Liver (tissue), 9 donors: ENCODE data around the gene DHX30. TPM values are rescaled to one million over a fixed set of nuclear protein-coding genes. Genes with fewer than 3 reads are reported as not detected.

ENCODE experiments used
- DNase-seq: peaks from one replicate; pipeline ENCODE4 v3.0.0-alpha.2; 2017; ENCODE audit warnings: low spot score
- H3K27ac ChIP-seq, 2 donors: one replicate each; pipeline ENCODE4 v1.7.0; 2013; ENCODE audit warnings: inconsistent platforms in 2 of 2, low read length in 2 of 2, control low read depth in 1 of 2, low read depth in 1 of 2, mild to moderate bottlenecking in 1 of 2
- H3K27me3 ChIP-seq, 4 donors: one replicate each; pipeline versions ENCODE4 v1.6.1 to v1.7.0; 2013; ENCODE audit warnings: low read length in 3 of 4, inconsistent platforms in 1 of 4, mild to moderate bottlenecking in 1 of 4, moderate library complexity in 1 of 4; ENCODE audit not compliant: control insufficient read depth in 4 of 4, insufficient read depth in 4 of 4
- H3K36me3 ChIP-seq, 4 donors: one replicate each; pipeline versions ENCODE4 v1.6.1 to v1.7.0; 2013; ENCODE audit warnings: low read length in 3 of 4, mild to moderate bottlenecking in 3 of 4, low read depth in 1 of 4, moderate library complexity in 1 of 4; ENCODE audit not compliant: control insufficient read depth in 4 of 4, insufficient read depth in 3 of 4
- H3K4me1 ChIP-seq, 4 donors: one replicate each; pipeline versions ENCODE4 v1.6.1 to v1.7.0; 2013; ENCODE audit warnings: low read length in 3 of 4, mild to moderate bottlenecking in 3 of 4, moderate library complexity in 1 of 4; ENCODE audit not compliant: control insufficient read depth in 4 of 4, insufficient read depth in 4 of 4
- H3K4me3 ChIP-seq, 3 donors: one replicate each; pipeline versions ENCODE4 v1.6.1 to v1.7.0; 2013; ENCODE audit warnings: low read length in 3 of 3, control low read depth in 1 of 3, low read depth in 1 of 3, mild to moderate bottlenecking in 1 of 3
- H3K9ac ChIP-seq, 2 donors: one replicate each; pipeline ENCODE4 v1.7.0; 2013; ENCODE audit warnings: low read length in 2 of 2, mild to moderate bottlenecking in 2 of 2, moderate library complexity in 2 of 2, control low read depth in 1 of 2, low read depth in 1 of 2
- H3K9me3 ChIP-seq, 4 donors: one replicate each; pipeline versions ENCODE4 v1.6.1 to v1.7.0; 2013; ENCODE audit warnings: low read length in 3 of 4; ENCODE audit not compliant: control insufficient read depth in 4 of 4
- EGR1 ChIP-seq, 2 donors: IDR thresholded peaks; 2 replicates each; pipeline ENCODE4 v1.6.1; 2016 to 2018; ENCODE audit warnings: antibody characterized with exemption in 2 of 2, low read depth in 2 of 2
- FOXA1 ChIP-seq: IDR thresholded peaks from 2 replicates; pipeline ENCODE4 v1.6.1; 2016; ENCODE audit warnings: antibody characterized with exemption
- FOXA2 ChIP-seq: IDR thresholded peaks from 2 replicates; pipeline ENCODE4 v1.6.1; 2016; ENCODE audit warnings: antibody characterized with exemption
- GABPA ChIP-seq, 2 donors: IDR thresholded peaks in 1 of 2; conservative IDR thresholded peaks in 1 of 2; 2 replicates each; pipeline ENCODE4 v1.6.1; 2016; ENCODE audit warnings: antibody characterized with exemption in 2 of 2, mild to moderate bottlenecking in 1 of 2, moderate library complexity in 1 of 2
- HNF4A ChIP-seq, 2 donors: conservative IDR thresholded peaks; 2 replicates each; pipeline ENCODE4 v1.6.1; 2016; ENCODE audit warnings: antibody characterized with exemption in 2 of 2, mild to moderate bottlenecking in 2 of 2
- HNF4G ChIP-seq: IDR thresholded peaks from 2 replicates; pipeline ENCODE4 v1.6.1; 2016; ENCODE audit warnings: antibody characterized with exemption
- JUND ChIP-seq, 2 donors: IDR thresholded peaks; 2 replicates each; pipeline ENCODE4 v1.6.1; 2016; ENCODE audit warnings: antibody characterized with exemption in 2 of 2
- NR2F2 ChIP-seq: IDR thresholded peaks from 2 replicates; pipeline ENCODE4 v1.6.1; 2016; ENCODE audit warnings: antibody characterized with exemption
- RAD21 ChIP-seq, 2 donors: IDR thresholded peaks; 2 replicates each; pipeline ENCODE4 v1.6.1; 2016; ENCODE audit warnings: antibody characterized with exemption in 2 of 2, mild to moderate bottlenecking in 2 of 2
- RXRA ChIP-seq, 2 donors: IDR thresholded peaks; 2 replicates each; pipeline ENCODE4 v1.6.1; 2017 to 2018; ENCODE audit warnings: antibody characterized with exemption in 2 of 2, mild to moderate bottlenecking in 1 of 2
- SP1 ChIP-seq: IDR thresholded peaks from 2 replicates; pipeline ENCODE4 v1.6.1; 2018; ENCODE audit warnings: antibody characterized with exemption, mild to moderate bottlenecking
- TAF1 ChIP-seq: conservative IDR thresholded peaks from 2 replicates; pipeline ENCODE4 v1.6.1; 2016; ENCODE audit warnings: antibody characterized with exemption, mild to moderate bottlenecking
- YY1 ChIP-seq: IDR thresholded peaks from 2 replicates; pipeline ENCODE4 v1.6.1; 2016; ENCODE audit warnings: antibody characterized with exemption, mild to moderate bottlenecking
- WGBS: extraction: QIAGEN DNeasy Blood & Tissue Kit; methylation state at CpG from one replicate; pipeline ENCODE4 v1.1.7; 2013; 5-methylcytosine and 5-hydroxymethylcytosine counted together
- polyA plus RNA-seq, 2 donors: library from polyadenylated mRNA; stranded (reverse) in 1 of 2; unstranded in 1 of 2; fragments of 200-250 nt in 1 of 2; fragments of >200 nt in 1 of 2; fragmentation: Nextera tagmentation in 1 of 2; extraction: Ambion mirVana in 1 of 2; gene quantifications; one replicate each; pipeline versions ENCODE4 v1.2.1 to v1.2.3, GENCODE V29; 2013 to 2015
- total RNA-seq, 2 donors: library from RNA; depleted of rRNA; stranded (reverse); fragments of >200 nt; gene quantifications; one replicate each; pipeline ENCODE4 v1.2.3, GENCODE V29; 2014
- TF ChIP-seq, protein P1 (sequence below): IDR thresholded peaks from 2 replicates; pipeline ENCODE4 v1.6.1; 2016; ENCODE audit warnings: antibody characterized with exemption, mild to moderate bottlenecking
- TF ChIP-seq, protein P2 (sequence below): IDR thresholded peaks from 2 replicates; pipeline ENCODE4 v1.6.1; 2016; ENCODE audit warnings: antibody characterized with exemption
- TF ChIP-seq, protein P3 (sequence below): IDR thresholded peaks from 2 replicates; pipeline ENCODE4 v1.6.1; 2016; ENCODE audit warnings: antibody characterized with exemption
- TF ChIP-seq, protein P4 (sequence below): IDR thresholded peaks from 2 replicates; pipeline ENCODE4 v1.6.1; 2016; ENCODE audit warnings: antibody characterized with exemption
- TF ChIP-seq, protein P5 (sequence below): fragments of 150-350 bp; IDR thresholded peaks from 2 replicates; pipeline ENCODE4 v1.5.1; 2017; ENCODE audit warnings: improper control_type of control experiment, low read depth, low read length; ENCODE audit not compliant: missing input control
- donor health status: healthy.
- donor health status: healthy.
- donor health status: healthy.
- donor health status: healthy.
- donor health status: healthy.

DHX30 gene
- total and polyA plus RNA-seq, 4 donors = 18.3 to 39.9 (median 26.3) TPM

DNA sequence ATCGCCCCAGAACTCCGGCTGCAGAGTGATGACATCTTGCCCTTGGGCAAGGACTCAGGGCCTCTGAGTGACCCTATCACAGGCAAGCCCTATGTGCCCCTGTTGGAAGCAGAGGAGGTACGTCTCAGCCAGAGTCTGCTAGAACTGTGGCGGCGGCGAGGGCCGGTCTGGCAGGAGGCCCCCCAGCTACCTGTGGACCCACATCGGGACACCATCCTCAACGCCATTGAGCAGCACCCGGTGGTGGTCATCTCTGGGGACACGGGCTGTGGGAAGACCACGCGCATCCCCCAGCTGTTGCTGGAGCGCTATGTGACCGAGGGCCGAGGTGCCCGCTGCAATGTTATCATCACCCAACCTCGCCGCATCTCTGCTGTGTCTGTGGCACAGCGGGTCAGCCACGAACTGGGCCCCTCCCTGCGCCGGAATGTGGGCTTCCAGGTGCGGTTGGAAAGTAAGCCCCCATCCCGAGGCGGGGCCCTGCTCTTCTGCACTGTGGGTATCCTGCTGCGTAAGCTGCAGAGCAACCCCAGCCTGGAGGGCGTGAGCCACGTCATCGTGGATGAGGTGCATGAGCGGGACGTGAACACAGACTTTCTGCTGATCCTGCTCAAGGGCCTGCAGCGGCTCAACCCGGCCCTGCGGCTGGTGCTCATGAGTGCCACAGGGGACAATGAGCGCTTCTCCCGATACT lies 43.4 kb downstream of the DHX30 start (continued):
- TF ChIP-seq, protein P1, sequence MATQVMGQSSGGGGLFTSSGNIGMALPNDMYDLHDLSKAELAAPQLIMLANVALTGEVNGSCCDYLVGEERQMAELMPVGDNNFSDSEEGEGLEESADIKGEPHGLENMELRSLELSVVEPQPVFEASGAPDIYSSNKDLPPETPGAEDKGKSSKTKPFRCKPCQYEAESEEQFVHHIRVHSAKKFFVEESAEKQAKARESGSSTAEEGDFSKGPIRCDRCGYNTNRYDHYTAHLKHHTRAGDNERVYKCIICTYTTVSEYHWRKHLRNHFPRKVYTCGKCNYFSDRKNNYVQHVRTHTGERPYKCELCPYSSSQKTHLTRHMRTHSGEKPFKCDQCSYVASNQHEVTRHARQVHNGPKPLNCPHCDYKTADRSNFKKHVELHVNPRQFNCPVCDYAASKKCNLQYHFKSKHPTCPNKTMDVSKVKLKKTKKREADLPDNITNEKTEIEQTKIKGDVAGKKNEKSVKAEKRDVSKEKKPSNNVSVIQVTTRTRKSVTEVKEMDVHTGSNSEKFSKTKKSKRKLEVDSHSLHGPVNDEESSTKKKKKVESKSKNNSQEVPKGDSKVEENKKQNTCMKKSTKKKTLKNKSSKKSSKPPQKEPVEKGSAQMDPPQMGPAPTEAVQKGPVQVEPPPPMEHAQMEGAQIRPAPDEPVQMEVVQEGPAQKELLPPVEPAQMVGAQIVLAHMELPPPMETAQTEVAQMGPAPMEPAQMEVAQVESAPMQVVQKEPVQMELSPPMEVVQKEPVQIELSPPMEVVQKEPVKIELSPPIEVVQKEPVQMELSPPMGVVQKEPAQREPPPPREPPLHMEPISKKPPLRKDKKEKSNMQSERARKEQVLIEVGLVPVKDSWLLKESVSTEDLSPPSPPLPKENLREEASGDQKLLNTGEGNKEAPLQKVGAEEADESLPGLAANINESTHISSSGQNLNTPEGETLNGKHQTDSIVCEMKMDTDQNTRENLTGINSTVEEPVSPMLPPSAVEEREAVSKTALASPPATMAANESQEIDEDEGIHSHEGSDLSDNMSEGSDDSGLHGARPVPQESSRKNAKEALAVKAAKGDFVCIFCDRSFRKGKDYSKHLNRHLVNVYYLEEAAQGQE = no peak

DNA sequence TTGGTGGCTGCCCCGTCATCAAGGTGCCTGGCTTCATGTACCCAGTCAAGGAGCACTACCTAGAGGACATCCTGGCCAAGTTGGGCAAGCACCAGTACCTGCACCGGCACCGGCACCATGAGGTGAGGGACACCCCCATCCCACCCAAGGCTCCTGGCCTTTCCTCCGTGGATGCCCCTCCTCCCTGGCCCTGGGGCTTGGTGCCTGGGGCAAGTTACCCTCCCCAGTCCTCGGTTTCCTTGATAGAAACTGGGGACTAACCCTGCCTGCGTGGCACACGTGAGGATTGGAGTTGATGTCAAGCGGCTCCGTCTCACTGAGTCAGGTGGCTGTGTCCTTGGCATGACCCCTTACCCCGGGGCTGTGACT lies 43.9 kb downstream of the DHX30 start:
- no peak for DNase-seq
- no peaks in the 10 kb centered on the region for H3K27me3 ChIP-seq
- 92% methylated on average over 10 of the region's 10 CpGs for WGBS

More for the DNA sequence above, 43.9 kb downstream of the DHX30 start:
- TF ChIP-seq HNF4A (conservative IDR thresholded peaks at IDR 0.05) (no peak), GABPA (IDR thresholded peaks at IDR 0.05 in 1 of 2, conservative IDR thresholded peaks at IDR 0.05 in 1 of 2) (no peak), RXRA (IDR thresholded peaks at IDR 0.05) (no peak), RAD21 (IDR thresholded peaks at IDR 0.05) (no peak), YY1 (no peak), HNF4G (no peak), FOXA2 (no peak), TAF1 (no peak), FOXA1 (no peak), EGR1 (IDR thresholded peaks at IDR 0.05; ENCODE audit: low read depth in 2 of 2) (no peak), NR2F2 (no peak), SP1 (no peak), JUND (IDR thresholded peaks at IDR 0.05) (no peak)
- TF ChIP-seq, protein P1 = no peak
- TF ChIP-seq, protein P2, sequence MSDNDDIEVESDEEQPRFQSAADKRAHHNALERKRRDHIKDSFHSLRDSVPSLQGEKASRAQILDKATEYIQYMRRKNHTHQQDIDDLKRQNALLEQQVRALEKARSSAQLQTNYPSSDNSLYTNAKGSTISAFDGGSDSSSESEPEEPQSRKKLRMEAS = no peak
- TF ChIP-seq, protein P3, sequence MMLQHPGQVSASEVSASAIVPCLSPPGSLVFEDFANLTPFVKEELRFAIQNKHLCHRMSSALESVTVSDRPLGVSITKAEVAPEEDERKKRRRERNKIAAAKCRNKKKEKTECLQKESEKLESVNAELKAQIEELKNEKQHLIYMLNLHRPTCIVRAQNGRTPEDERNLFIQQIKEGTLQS = no peak
- TF ChIP-seq, protein P4, sequence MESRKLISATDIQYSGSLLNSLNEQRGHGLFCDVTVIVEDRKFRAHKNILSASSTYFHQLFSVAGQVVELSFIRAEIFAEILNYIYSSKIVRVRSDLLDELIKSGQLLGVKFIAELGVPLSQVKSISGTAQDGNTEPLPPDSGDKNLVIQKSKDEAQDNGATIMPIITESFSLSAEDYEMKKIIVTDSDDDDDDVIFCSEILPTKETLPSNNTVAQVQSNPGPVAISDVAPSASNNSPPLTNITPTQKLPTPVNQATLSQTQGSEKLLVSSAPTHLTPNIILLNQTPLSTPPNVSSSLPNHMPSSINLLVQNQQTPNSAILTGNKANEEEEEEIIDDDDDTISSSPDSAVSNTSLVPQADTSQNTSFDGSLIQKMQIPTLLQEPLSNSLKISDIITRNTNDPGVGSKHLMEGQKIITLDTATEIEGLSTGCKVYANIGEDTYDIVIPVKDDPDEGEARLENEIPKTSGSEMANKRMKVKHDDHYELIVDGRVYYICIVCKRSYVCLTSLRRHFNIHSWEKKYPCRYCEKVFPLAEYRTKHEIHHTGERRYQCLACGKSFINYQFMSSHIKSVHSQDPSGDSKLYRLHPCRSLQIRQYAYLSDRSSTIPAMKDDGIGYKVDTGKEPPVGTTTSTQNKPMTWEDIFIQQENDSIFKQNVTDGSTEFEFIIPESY = no peak
- TF ChIP-seq, protein P5, sequence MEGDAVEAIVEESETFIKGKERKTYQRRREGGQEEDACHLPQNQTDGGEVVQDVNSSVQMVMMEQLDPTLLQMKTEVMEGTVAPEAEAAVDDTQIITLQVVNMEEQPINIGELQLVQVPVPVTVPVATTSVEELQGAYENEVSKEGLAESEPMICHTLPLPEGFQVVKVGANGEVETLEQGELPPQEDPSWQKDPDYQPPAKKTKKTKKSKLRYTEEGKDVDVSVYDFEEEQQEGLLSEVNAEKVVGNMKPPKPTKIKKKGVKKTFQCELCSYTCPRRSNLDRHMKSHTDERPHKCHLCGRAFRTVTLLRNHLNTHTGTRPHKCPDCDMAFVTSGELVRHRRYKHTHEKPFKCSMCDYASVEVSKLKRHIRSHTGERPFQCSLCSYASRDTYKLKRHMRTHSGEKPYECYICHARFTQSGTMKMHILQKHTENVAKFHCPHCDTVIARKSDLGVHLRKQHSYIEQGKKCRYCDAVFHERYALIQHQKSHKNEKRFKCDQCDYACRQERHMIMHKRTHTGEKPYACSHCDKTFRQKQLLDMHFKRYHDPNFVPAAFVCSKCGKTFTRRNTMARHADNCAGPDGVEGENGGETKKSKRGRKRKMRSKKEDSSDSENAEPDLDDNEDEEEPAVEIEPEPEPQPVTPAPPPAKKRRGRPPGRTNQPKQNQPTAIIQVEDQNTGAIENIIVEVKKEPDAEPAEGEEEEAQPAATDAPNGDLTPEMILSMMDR = no peak
- Histone ChIP-seq H3K27ac (no peak overlapping the region), H3K9ac (no peak overlapping the region), H3K36me3 (peaks cover 28 to 92% (median 52%) of the 10 kb centered on the region in 4 donors), H3K9me3 (no peaks in the 10 kb centered on the region), H3K4me1 (no peaks in the 10 kb centered on the region), H3K4me3 (no peak overlapping the region)
